DMS79 treated with DMSO at 0.1 percent for 48 hours (cell line): Measurements from ENCODE around the gene DHRS1.

ENCODE experiments used
- DNase-seq: peaks from one replicate; lab custom pipeline; 2025; lab: John Stamatoyannopoulos, UW

Gene DHRS1

GRCh38 chr14:24282736-24283135 is 16.8 kb downstream of the DHRS1 start:
- no peak for DNase-seq

- DNase-seq: no peak
These were observed 17.9 kb downstream of the DHRS1 start for GRCh38 chr14:24281636-24282035.

- DNase-seq: no peak
These were observed 18.7 kb downstream of the DHRS1 start for GRCh38 chr14:24280797-24281460.

DNA sequence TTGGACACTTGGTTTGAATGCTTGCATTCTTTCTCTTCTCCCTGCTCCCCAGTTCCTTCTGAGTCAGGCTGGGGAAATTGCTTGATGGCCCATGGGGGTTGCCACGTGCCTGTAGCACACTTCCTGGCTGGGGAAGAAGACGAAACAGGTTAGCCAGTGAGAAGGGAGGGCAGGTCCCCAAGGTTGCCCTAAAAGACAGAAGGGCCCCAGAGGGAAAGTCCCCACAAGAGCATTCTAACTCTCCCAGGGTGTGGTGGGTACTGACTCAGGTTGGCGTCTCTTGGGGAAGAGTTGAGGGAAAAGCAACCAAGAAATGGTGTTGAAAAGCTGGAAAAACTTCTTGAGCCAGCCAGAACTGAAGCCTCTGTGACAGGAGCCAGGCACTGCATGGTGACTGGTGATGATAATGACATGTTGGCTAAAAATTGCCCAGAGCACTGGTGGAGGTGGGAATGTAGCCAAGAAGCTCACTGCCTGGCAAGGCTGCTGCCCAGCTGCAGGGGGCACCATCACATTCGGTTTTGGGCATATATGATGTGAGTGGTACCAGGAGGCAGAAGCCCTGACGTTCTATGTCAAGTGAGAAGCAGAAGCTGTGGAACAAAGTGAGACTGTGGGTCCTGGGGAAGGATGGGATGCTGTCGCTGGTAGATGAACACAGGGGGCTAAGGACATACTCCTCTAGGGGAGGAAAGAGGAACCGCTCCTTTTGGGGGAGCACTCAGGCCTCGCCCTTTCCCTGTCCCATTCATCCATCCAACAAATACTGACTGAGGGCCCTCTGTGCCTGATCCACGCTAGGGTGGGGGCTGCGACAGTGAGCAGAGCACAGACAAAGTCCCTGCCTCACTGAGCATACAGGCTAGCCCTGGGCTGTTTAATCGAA is 20.0 kb downstream of the DHRS1 start:
- no peak for DNase-seq

- DNase-seq: no peak
These were observed 21.2 kb downstream of the DHRS1 start for GRCh38 chr14:24278424-24278823.

- DNase-seq: no peak
These were observed 21.8 kb downstream of the DHRS1 start for GRCh38 chr14:24277606-24278321.

DNA sequence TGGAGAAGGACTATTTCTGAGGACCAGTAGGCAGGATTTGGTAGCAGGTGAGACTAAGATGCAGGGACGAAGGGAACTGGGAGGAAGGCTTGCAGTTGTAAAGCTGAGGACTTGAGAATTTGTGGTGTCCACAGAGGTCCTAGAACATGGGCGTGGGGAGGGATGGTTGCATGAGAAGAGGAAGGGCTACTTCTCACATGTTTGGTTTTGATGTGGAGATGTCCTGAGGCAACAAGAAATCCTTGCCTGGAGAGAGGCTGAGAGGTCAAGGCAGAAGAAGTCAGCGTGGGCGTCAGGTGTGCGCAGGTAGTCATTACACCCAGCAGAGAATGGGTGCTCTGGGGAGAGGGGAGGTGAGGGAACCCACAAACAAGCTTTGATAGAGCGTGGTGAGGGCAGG is 22.5 kb downstream of the DHRS1 start:
- no peak for DNase-seq

DNA sequence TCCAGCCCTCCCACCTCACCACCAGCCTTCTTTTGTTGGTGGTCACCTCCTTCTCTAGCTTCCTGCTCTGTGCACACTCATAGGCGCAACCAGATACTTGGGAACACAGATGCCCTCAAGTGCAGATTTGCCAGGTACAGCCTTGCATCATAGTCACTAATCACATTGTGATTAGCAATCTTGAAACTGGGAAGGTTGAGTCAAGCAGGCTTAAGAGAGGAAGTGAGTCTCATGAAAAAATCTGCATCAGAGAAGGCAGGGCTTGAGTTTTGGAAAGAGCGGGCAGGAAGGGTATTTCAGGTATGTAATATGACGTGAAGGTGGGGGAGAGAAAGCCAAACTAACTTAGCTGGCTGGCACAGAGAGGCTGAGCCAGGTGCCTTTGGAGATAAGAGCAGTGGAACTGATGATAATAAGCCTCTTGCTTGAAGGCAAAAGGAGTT is 25.5 kb downstream of the DHRS1 start:
- DNase-seq: no peak

GRCh38 chr14:24273422-24273998 is 26.1 kb downstream of the DHRS1 start:
- DNase-seq: no peak

DNA sequence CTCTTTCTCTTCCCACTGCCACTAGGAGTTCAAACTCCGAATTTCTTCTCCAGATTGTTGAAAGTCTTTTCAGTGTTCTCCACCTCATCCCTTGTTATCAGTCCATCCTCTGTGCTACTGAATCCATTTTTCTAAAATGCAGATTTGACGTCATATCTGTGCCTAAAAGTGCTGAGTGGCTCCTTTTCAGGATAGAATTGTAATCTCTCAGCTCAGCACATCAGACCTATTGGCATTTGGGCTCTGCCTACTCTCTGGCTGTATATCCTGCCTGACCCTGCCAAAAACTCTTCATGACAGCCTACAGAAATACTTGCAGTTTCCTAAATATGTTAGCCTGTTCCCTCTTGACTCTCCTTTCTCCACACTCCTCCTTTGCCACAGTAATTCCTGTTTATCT is 27.1 kb downstream of the DHRS1 start:
- no peak for DNase-seq

DNA sequence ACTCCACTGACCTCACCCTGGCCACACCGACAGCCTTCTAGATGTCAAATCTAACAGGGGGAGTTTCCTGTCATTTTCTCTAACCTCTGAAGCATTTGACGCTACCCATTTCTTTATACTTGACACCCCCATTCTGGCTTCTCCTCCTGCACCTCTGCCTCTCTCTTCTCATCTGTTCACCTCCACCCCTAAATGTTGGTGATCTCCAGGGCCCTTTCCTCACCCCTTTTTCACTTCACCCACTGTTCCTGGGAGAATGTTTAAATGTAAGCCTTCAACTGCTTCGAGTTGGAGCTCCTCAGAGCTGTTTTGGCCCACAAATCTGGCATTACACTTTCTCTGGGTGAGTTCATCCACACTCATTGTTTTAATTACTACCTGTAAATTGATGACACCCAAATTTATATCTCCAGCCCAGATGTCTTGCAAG is 27.7 kb downstream of the DHRS1 start:
- no peak for DNase-seq

GRCh38 chr14:24271134-24271833 is 28.3 kb downstream of the DHRS1 start, which contains the start of gene RABGGTA:
Gene RABGGTA, minus strand, starts transcription at chr14:24271597. Its CDS starts 482 bp downstream, at chr14:24271115.
- DNase-seq: peak; percentile 98

DNA sequence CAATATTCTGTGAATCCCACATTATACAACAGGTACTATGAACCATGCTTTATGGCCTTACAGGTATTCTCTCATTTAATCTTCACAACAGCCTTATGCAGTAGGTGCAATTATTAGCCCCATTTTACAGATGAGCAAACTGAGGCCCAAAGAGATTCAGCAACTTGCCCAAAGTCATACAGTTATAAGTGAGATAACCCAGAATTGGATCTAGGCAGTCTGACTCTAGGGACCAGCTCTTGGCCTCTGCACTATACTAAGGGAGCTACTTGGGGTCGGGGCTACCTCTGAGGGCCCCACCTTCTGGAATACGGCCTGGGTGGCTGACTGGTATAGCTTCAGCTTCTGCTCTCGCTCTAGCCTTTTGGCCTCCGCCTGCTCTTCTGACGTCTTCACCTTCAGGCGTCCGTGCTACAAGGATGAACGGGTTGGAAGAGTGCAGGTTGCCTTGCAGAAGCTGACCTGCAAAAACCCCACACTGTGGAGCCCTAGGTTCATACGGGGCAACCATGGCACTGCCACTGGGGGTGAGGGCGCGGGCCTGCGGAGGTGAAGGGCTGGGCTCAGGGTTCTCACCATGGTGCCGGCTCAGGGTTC is 28.9 kb downstream of the DHRS1 start:
- DNase-seq: no peak

DNA sequence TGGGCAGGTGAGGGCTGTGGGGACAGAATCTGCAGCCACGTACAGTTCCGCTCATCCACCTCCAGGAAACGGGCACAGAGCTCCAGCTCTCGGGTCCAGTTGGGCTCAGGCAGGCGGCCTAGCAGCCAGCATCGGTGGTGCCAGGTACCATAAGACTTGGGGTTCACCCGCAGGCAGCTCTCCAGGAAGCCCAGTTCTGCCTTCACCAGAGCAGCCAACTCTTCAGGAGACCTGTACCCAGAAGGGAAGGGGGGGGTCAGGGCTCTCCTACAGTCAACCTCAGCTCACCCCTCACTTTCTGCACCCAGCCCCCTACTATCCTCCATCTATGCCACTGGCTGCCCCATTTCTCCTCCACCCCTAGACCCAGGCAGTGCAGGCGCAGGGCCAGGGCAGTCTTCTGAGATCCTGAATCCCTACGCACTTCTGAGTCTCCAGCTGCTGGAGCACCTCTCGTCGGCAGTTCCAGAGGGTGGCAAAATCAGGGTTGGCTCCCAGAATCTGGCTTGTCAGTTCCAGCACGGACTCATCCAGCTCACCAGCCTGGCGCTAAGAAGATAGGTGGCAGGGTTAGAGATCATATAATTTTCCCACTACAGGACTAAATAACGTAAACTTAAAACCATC is 29.6 kb downstream of the DHRS1 start:
- no peak for DNase-seq

DNA sequence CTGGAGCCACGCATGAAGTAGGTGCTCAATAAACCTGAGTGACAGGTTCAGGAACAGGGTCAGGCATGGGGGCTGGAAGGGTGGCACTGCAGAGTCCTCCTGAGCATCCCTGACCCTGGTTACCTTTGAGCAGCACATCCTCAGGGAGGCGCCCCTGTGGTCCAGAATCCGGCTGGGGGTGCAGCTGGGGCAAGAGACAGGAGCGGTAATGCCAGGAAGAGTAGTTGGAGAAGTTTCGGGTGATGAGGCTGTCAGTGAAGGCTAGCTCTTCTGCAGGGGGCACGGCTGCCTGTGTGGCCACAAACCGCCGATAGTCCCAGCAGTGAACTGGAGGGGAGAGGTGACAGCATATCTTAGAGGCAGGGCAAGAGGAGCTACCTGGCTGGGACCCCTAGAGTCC is 30.2 kb downstream of the DHRS1 start:
- DNase-seq: no peak

- DNase-seq: no peak
These were observed 31.4 kb downstream of the DHRS1 start for GRCh38 chr14:24268225-24268624.

- no peak for DNase-seq
These were observed 32.1 kb downstream of the DHRS1 start for GRCh38 chr14:24267516-24267915.

- DNase-seq: no peak
These were observed 33.0 kb downstream of the DHRS1 start for GRCh38 chr14:24266344-24267244.

DNA sequence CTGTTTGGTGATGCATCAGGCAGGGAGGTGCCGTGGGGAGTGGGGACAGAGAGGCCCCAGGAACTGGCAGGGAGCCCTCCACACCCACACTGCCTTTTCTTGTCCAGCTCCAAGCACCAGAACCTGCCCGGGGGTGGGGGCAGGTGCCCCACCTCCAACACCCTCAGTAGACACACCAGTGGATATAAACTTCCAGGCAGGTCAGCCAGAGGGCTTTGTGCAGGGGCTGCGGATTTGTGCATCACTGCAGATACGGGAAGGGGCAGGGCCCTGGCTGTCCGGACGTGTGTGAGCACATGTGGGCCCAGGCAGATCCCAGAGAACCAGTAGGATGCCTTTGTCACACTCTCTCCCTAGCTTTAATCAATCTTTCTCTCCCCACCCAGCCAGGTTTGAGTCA is 35.3 kb downstream of the DHRS1 start:
- DNase-seq: no peak

DNA sequence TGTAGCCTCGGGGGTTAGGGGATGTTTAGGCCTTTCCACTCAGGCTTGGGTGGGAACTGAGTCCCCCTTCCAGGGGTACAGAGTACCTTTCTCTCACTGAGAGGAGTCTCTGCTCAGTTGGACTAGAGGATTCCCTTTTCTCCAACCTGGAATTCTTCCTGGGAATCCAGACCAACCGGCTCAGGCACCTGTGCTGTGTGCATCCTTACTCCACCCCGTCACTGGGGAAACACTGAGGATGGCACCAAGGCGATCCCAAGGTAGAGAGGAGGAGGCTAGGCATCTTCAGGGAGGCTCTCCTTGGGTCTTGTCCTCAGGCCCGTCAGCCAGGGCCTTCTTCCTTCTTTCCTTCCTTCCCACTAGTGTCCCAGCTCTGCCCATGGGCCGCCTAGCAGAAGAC is 35.7 kb downstream of the DHRS1 start:
- no peak for DNase-seq
